Breast epithelium (tissue), 4 donors: ENCODE results near the gene DAB2IP. TPM values are rescaled to one million over a fixed set of nuclear protein-coding genes. Genes with fewer than 3 reads are reported as not detected.

ENCODE experiments used
- DNase-seq, 2 donors: peaks; one replicate each; pipeline ENCODE4 v3.0.0-alpha.2; 2019; ENCODE audit warnings: low spot score in 2 of 2
- H3K27ac ChIP-seq, 2 donors: fragments of 200-600 bp; sonication (generic) in 1 of 2; one replicate each; pipeline ENCODE4 v1.5.1; 2016 to 2019; ENCODE audit warnings: mild to moderate bottlenecking in 1 of 2
- H3K27me3 ChIP-seq, 2 donors: fragments of 200-600 bp; sonication (generic) in 1 of 2; one replicate each; pipeline versions ENCODE4 v1.5.1 to v1.6.0; 2017 to 2019; ENCODE audit warnings: control low read depth in 1 of 2, mild to moderate bottlenecking in 1 of 2
- H3K36me3 ChIP-seq: fragments of 200-600 bp; one replicate; pipeline ENCODE4 v1.5.1; 2019
- H3K4me1 ChIP-seq, 2 donors: fragments of 200-600 bp; sonication (generic); one replicate each; pipeline ENCODE4 v1.5.1; 2016 to 2019; ENCODE audit warnings: control low read depth in 1 of 2
- H3K4me3 ChIP-seq, 3 donors: fragments of 200-600 bp; sonication (generic); 1 replicate in 2 of 3; 2 replicates in 1 of 3; pipeline ENCODE4 v1.5.1; 2016 to 2019; ENCODE audit warnings: mild to moderate bottlenecking in 3 of 3, moderate library complexity in 2 of 3
- H3K9me3 ChIP-seq, 2 donors: fragments of 200-600 bp; sonication (generic) in 1 of 2; one replicate each; pipeline ENCODE4 v1.5.1; 2016 to 2019; ENCODE audit warnings: control low read depth in 1 of 2
- CTCF ChIP-seq, 3 donors: fragments of 450-650 bp; IDR thresholded peaks; one replicate each; pipeline ENCODE4 v1.5.1; 2016 to 2017; ENCODE audit warnings: antibody characterized with exemption in 3 of 3, mild to moderate bottlenecking in 3 of 3, moderate library complexity in 3 of 3
- POLR2A ChIP-seq: fragments of 450-650 bp; IDR thresholded peaks from one replicate; pipeline ENCODE4 v1.6.1; 2016; ENCODE audit warnings: antibody characterized with exemption, mild to moderate bottlenecking, moderate library complexity
- POLR2AphosphoS5 ChIP-seq, 3 donors: sonication (generic); formaldehyde crosslinking; IDR thresholded peaks; one replicate each; pipeline ENCODE4 v1.6.1; 2017; ENCODE audit warnings: antibody characterized with exemption in 3 of 3
- intact Hi-C: fragments of 100-400 bp; cut with DNase I; formaldehyde crosslinking; loops from one replicate; pipeline ENCODE4 v1.15.1; 2023; ENCODE audit warnings: low total_unique reads
- total RNA-seq, 3 donors: library from RNA; depleted of rRNA; stranded (reverse); fragments of >200 nt; gene quantifications; one replicate each; pipeline ENCODE4 v1.1.0, GENCODE V29; 2016

DAB2IP gene
- total RNA-seq, 3 donors from 2014 or later: 16.0 to 56.0 (median 55.8) TPM

GRCh38 chr9:121721058-121721350, 69.6 kb downstream of the DAB2IP start:
- H3K9me3 ChIP-seq: no peaks in the 10 kb centered on the region
- DNase-seq: no peak
- intact Hi-C loops: no loop called here
- peak overlapping the region; percentile 86 to 88 for H3K27ac ChIP-seq
- TF ChIP-seq POLR2AphosphoS5 (IDR thresholded peaks at IDR 0.05) (no peak), CTCF (IDR thresholded peaks at IDR 0.05) (peak in 1 of 3 donors; percentile 21), POLR2A (no peak)
- H3K27me3 ChIP-seq: no peaks in the 10 kb centered on the region
- no peak overlapping the region for H3K4me3 ChIP-seq
- peaks cover 29 to 85% of the 10 kb centered on the region in 2 donors for H3K4me1 ChIP-seq
- H3K36me3 ChIP-seq: no peaks in the 10 kb centered on the region

GRCh38 chr9:121721770-121722169, 70.3 kb downstream of the DAB2IP start:
- DNase-seq: no peak
- intact Hi-C loops: no loop called here
- H3K27ac ChIP-seq: peak overlapping the region in 1 of 2 donors; percentile 88

GRCh38 chr9:121725008-121725775, 73.8 kb downstream of the DAB2IP start:
- peak overlapping the region; percentile 96 to 97 for H3K27ac ChIP-seq
- no peaks in the 10 kb centered on the region for H3K9me3 ChIP-seq
- peak; percentile 14 for TF ChIP-seq POLR2A
- TF ChIP-seq POLR2AphosphoS5 (IDR thresholded peaks at IDR 0.05): peak; percentile 93 to 99 (median 98)
- no peak for TF ChIP-seq CTCF (IDR thresholded peaks at IDR 0.05)
- intact Hi-C loops: no loop called here
- H3K27me3 ChIP-seq: no peaks in the 10 kb centered on the region
- H3K4me3 ChIP-seq: peak overlapping the region in 1 of 3 donors; percentile 3
- peaks cover 29 to 70% of the 10 kb centered on the region in 2 donors for H3K4me1 ChIP-seq
- H3K36me3 ChIP-seq: no peaks in the 10 kb centered on the region
- DNase-seq: peak; percentile 90 to 94

More at GRCh38 chr9:121721770-121722169, 70.3 kb downstream of the DAB2IP start:
- Histone ChIP-seq H3K27me3 (no peaks in the 10 kb centered on the region), H3K9me3 (no peaks in the 10 kb centered on the region), H3K4me1 (peaks cover 29 to 79% of the 10 kb centered on the region in 2 donors), H3K4me3 (no peak overlapping the region), H3K36me3 (no peaks in the 10 kb centered on the region)
- TF ChIP-seq POLR2A (no peak), CTCF (IDR thresholded peaks at IDR 0.05) (no peak), POLR2AphosphoS5 (IDR thresholded peaks at IDR 0.05) (no peak)

- Histone ChIP-seq H3K36me3 (no peaks in the 10 kb centered on the region), H3K27ac (peak overlapping the region; percentile 96 to 97), H3K9me3 (no peaks in the 10 kb centered on the region), H3K4me1 (peaks cover 29 to 62% of the 10 kb centered on the region in 2 donors), H3K27me3 (no peaks in the 10 kb centered on the region), H3K4me3 (no peak overlapping the region)
- TF ChIP-seq CTCF (IDR thresholded peaks at IDR 0.05) (no peak), POLR2AphosphoS5 (IDR thresholded peaks at IDR 0.05) (no peak), POLR2A (no peak)
- intact Hi-C loops: no loop called here
- no peak for DNase-seq
Observed at GRCh38 chr9:121727295-121728020, 76.0 kb downstream of the DAB2IP start.

- no peaks in the 10 kb centered on the region for H3K27me3 ChIP-seq
- no peak for DNase-seq
- no peaks in the 10 kb centered on the region for H3K36me3 ChIP-seq
- intact Hi-C loops: no loop called here
- H3K27ac ChIP-seq: no peak overlapping the region
- H3K4me3 ChIP-seq: no peak overlapping the region
- TF ChIP-seq POLR2A (no peak), CTCF (IDR thresholded peaks at IDR 0.05) (no peak), POLR2AphosphoS5 (IDR thresholded peaks at IDR 0.05) (no peak)
- H3K4me1 ChIP-seq: peaks cover 20 to 51% of the 10 kb centered on the region in 2 donors
- H3K9me3 ChIP-seq: no peaks in the 10 kb centered on the region
Observed at GRCh38 chr9:121728916-121729315, 77.5 kb downstream of the DAB2IP start.
